ENCODE measurements around the gene SP4. TPM values are rescaled to one million over a fixed set of nuclear protein-coding genes. Genes with fewer than 3 reads are reported as not detected.

SP4 gene
- total and polyA plus RNA-seq, 2 of the 4 experiments (the other 2 are of a cell fraction) = 0.97 to 5.9 TPM

DNA sequence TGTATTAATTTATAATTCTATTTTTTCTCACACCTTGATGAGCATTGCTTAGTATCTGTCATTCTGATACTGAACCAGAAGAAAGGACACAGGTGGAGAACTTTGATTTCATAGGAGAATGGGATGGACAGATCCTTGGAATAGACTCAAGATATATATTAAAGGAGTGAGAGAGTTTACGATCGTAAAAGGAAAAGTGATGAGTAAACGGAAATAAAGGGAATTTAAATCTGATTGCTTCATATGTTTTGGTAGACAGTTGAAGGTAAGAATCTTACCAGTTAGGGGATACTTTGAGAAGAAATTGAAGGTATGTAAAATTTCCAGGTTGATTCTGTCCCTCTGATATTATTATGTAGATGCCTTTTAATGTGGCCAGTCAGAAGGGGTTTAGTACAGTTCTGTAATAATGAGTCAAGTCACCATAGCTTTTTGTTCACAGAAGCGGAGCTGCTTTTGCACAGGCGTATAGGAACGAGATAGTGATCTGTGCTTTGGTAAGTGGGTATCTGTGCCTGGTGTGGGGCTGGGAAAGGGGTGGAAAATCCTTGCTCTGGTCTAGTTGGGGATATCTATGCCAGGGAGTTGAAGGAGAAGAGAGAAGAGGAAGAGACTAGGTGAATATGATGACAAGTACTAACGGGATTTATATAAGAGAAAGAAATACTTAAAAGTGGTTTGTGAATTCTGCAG lies 15.4 kb downstream of the SP4 start:
- H2BK120ac ChIP-seq (ENCODE audit: low read depth, low read length) = no peak overlapping the region
- H3K9me3 ChIP-seq (ENCODE audit: control insufficient read depth, insufficient read depth, low read length) = no peaks in the 10 kb centered on the region
- no peak overlapping the region for H2AK5ac ChIP-seq (ENCODE audit: low read depth, low read length)
- no peak overlapping the region for H3K23ac ChIP-seq (ENCODE audit: low read depth, low read length)
- no peak overlapping the region for H3K27ac ChIP-seq (ENCODE audit: insufficient read depth, low read length)
- H3K4me2 ChIP-seq (ENCODE audit: low read depth, low read length) = no peak overlapping the region
- no peak overlapping the region for H3K4me3 ChIP-seq (ENCODE audit: insufficient read depth, low read depth, low read length)
- H3K9me1 ChIP-seq (ENCODE audit: insufficient read depth, low read length) = no peaks in the 10 kb centered on the region
- no peak for DNase-seq
- dilution Hi-C loops (cut with HindIII; ENCODE audit: low sequenced_read_pairs, unreplicated experiment) = no loop called here
- BruUV-seq (replicated peaks) = no TSS peak
- intact Hi-C loops (cut with micrococcal nuclease) = no loop called here
- H3K79me1 ChIP-seq (ENCODE audit: low read depth in 1 of 2, low read length in 2 of 2) = no peaks in the 10 kb centered on the region; a peak in 1 of 4 replicates
- H4K8ac ChIP-seq (ENCODE audit: low read depth in 2 of 2, low read length in 2 of 2) = no peak overlapping the region
- no peak overlapping the region for H3K4ac ChIP-seq (ENCODE audit: low read depth, low read length)
- H3K56ac ChIP-seq (ENCODE audit: extremely low read depth, insufficient read depth, low read length) = no peak overlapping the region
- H4K20me1 ChIP-seq (ENCODE audit: insufficient read depth, low read length) = no peaks in the 10 kb centered on the region
- H3K4me1 ChIP-seq (ENCODE audit: control insufficient read depth, insufficient read depth, low read length) = no peaks in the 10 kb centered on the region
- no peak overlapping the region for H3K14ac ChIP-seq (replicated peaks; ENCODE audit: low read depth, low read length)
- POLR2A ChIA-PET (ENCODE audit: unreplicated experiment) = no interaction called here
- no peaks in the 10 kb centered on the region for H3K27me3 ChIP-seq (ENCODE audit: control insufficient read depth, insufficient read depth, low read length)
- no peak overlapping the region for H4K5ac ChIP-seq (ENCODE audit: low read depth, low read length)
- H3K18ac ChIP-seq (ENCODE audit: low read depth, low read length) = no peak overlapping the region
- 100% methylated on average over 3 of the region's 7 CpGs; no CpG with 5 or more reads in 1 of the 2 experiments for WGBS, 2 experiments (ENCODE audit: extremely low coverage in 2 of 2, insufficient read length in 1 of 2)
- no peak overlapping the region for H2BK5ac ChIP-seq (ENCODE audit: low read depth, low read length, poor library complexity, severe bottlenecking)
- H2BK20ac ChIP-seq (ENCODE audit: low read depth, low read length) = no peak overlapping the region
- no peak overlapping the region for H2AK9ac ChIP-seq (replicated peaks; ENCODE audit: low read depth, low read length, poor library complexity)
- no peaks in the 10 kb centered on the region for H3K36me3 ChIP-seq (ENCODE audit: control insufficient read depth, insufficient read depth, low read length)
- H4K91ac ChIP-seq (ENCODE audit: insufficient read depth, low read depth, low read length) = no peak overlapping the region
- TF ChIP-seq SMC3 (IDR thresholded peaks at IDR 0.05; ENCODE audit: low read depth, low read length) (no peak), NFE2L2 (IDR thresholded peaks at IDR 0.05; ENCODE audit: low read depth, low read length) (no peak)
- TF ChIP-seq, protein P1, sequence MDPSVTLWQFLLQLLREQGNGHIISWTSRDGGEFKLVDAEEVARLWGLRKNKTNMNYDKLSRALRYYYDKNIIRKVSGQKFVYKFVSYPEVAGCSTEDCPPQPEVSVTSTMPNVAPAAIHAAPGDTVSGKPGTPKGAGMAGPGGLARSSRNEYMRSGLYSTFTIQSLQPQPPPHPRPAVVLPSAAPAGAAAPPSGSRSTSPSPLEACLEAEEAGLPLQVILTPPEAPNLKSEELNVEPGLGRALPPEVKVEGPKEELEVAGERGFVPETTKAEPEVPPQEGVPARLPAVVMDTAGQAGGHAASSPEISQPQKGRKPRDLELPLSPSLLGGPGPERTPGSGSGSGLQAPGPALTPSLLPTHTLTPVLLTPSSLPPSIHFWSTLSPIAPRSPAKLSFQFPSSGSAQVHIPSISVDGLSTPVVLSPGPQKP (IDR thresholded peaks at IDR 0.05; ENCODE audit: borderline replicate concordance, low read depth, low read length) = no peak
- TF ChIP-seq, protein P2, sequence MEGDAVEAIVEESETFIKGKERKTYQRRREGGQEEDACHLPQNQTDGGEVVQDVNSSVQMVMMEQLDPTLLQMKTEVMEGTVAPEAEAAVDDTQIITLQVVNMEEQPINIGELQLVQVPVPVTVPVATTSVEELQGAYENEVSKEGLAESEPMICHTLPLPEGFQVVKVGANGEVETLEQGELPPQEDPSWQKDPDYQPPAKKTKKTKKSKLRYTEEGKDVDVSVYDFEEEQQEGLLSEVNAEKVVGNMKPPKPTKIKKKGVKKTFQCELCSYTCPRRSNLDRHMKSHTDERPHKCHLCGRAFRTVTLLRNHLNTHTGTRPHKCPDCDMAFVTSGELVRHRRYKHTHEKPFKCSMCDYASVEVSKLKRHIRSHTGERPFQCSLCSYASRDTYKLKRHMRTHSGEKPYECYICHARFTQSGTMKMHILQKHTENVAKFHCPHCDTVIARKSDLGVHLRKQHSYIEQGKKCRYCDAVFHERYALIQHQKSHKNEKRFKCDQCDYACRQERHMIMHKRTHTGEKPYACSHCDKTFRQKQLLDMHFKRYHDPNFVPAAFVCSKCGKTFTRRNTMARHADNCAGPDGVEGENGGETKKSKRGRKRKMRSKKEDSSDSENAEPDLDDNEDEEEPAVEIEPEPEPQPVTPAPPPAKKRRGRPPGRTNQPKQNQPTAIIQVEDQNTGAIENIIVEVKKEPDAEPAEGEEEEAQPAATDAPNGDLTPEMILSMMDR (conservative IDR thresholded peaks at IDR 0.05; ENCODE audit: low read depth, low read length) = no peak
- ATAC-seq (ENCODE audit: low read depth) = no peak
- in situ Hi-C loops (cut with MboI; ENCODE audit: low sequenced_read_pairs) = no loop called here
- no peak overlapping the region for H2AFZ ChIP-seq (replicated peaks; ENCODE audit: low read length, poor library complexity)
- CTCF ChIA-PET = no interaction called here
- no peak overlapping the region for H3K9ac ChIP-seq (ENCODE audit: low read depth, low read length)
- H2BK15ac ChIP-seq (ENCODE audit: low read depth, low read length) = no peak overlapping the region
